ENCODE data around the gene ZNF334. TPM values are rescaled to one million over a fixed set of nuclear protein-coding genes. Genes with fewer than 3 reads are reported as not detected.

Gene ZNF334
- total RNA-seq, 1 experiment from 2014 or later: 18.7 TPM

- Mint-ChIP-seq H3K4me1 (peaks cover 56% of the 10 kb centered on the region), H3K4me3 (no peak overlapping the region), H3K9me3 (no peaks in the 10 kb centered on the region), H3K27ac (peak overlapping the region; percentile 71), H3K36me3 (no peaks in the 10 kb centered on the region), H3K27me3 (ENCODE audit: low read depth) (no peaks in the 10 kb centered on the region; the same call in 1 of the 2 replicates)
- DNase-seq (ENCODE audit: low spot score): no peak
- no peak for TF ChIP-seq USF2 (CRISPR knock-in tag; IDR thresholded peaks at IDR 0.05)
- TF ChIP-seq TEAD4 (CRISPR knock-in tag; IDR thresholded peaks at IDR 0.05): no peak
- no peak for TF ChIP-seq USF1 (CRISPR knock-in tag; IDR thresholded peaks at IDR 0.05)
- TF ChIP-seq ZNF219 (CRISPR knock-in tag; IDR thresholded peaks at IDR 0.05; ENCODE audit: borderline replicate concordance): no peak
- TF ChIP-seq ZNF396 (CRISPR knock-in tag; IDR thresholded peaks at IDR 0.05; ENCODE audit: borderline replicate concordance): no peak
- no peak for TF ChIP-seq JUN (CRISPR knock-in tag; IDR thresholded peaks at IDR 0.05)
- no peak for TF ChIP-seq STAT6 (CRISPR knock-in tag; conservative IDR thresholded peaks at IDR 0.05; ENCODE audit: low read depth)
- no peak for TF ChIP-seq TEAD1 (CRISPR knock-in tag; IDR thresholded peaks at IDR 0.05)
- TF ChIP-seq ZBTB21 (CRISPR knock-in tag; IDR thresholded peaks at IDR 0.05; ENCODE audit: borderline replicate concordance): 0 out of 2 replicates have a peak, but pooled peaks have one; percentile 31
- TF ChIP-seq ZMAT4 (CRISPR knock-in tag; IDR thresholded peaks at IDR 0.05): no peak
- no peak for TF ChIP-seq JAZF1 (CRISPR knock-in tag; IDR thresholded peaks at IDR 0.05)
- TF ChIP-seq GTF2I (CRISPR knock-in tag; conservative IDR thresholded peaks at IDR 0.05): peak; percentile 68
- no peak for TF ChIP-seq HMGA2 (CRISPR knock-in tag; IDR thresholded peaks at IDR 0.05)
- ATAC-seq: peak; percentile 14
- ChIA-PET POLR2A (interaction anchor here (0.5 to 0.9 kb wide), 2 partner anchors 131 to 153 kb away, joined by 3 to 4 read pairs; no protein-coding TSS in a partner anchor), CTCF (interaction anchor here (0.6 to 3.7 kb wide), 5 partner anchors 10 to 1639 kb away, joined by 3 to 38 read pairs (median 6); no protein-coding TSS in a partner anchor)
These were observed 39.4 kb upstream of the ZNF334 start for GRCh38 chr20:46552460-46553420.

- Mint-ChIP-seq H3K4me3 (no peak overlapping the region), H3K36me3 (no peaks in the 10 kb centered on the region)
- POLR2A ChIA-PET: interaction anchor here (0.5 to 0.9 kb wide), 2 partner anchors 132 to 154 kb away, joined by 3 to 4 read pairs; no protein-coding TSS in a partner anchor
- TF ChIP-seq MYBL2 (CRISPR knock-in tag; IDR thresholded peaks at IDR 0.05): no peak
- no peak for TF ChIP-seq ZNF317 (CRISPR knock-in tag; IDR thresholded peaks at IDR 0.05; ENCODE audit: borderline replicate concordance, low read depth)
- TF ChIP-seq NFYB (CRISPR knock-in tag; conservative IDR thresholded peaks at IDR 0.05; ENCODE audit: low read depth): no peak
- no peak for TF ChIP-seq JUN (CRISPR knock-in tag; IDR thresholded peaks at IDR 0.05)
- no peak for TF ChIP-seq TEAD4 (CRISPR knock-in tag; IDR thresholded peaks at IDR 0.05)
- TF ChIP-seq ZNF281 (CRISPR knock-in tag; IDR thresholded peaks at IDR 0.05): no peak
- no peak for TF ChIP-seq RORB (CRISPR knock-in tag; IDR thresholded peaks at IDR 0.05)
- no peak for TF ChIP-seq GTF2I (CRISPR knock-in tag; conservative IDR thresholded peaks at IDR 0.05)
- TF ChIP-seq HMGXB4 (CRISPR knock-in tag; IDR thresholded peaks at IDR 0.05): no peak
- TF ChIP-seq HMGA2 (CRISPR knock-in tag; IDR thresholded peaks at IDR 0.05): no peak
These were observed 38.4 kb upstream of the ZNF334 start for GRCh38 chr20:46551522-46552381.

More at GRCh38 chr20:46551522-46552381, 38.4 kb upstream of the ZNF334 start:
- Mint-ChIP-seq H3K27me3 (ENCODE audit: low read depth) (no peaks in the 10 kb centered on the region; the same call in 1 of the 2 replicates), H3K4me1 (peaks cover 52% of the 10 kb centered on the region), H3K9me3 (no peaks in the 10 kb centered on the region), H3K27ac (peak overlapping the region; percentile 71)
- CTCF ChIA-PET: interaction anchor here (0.6 to 3.7 kb wide), 9 partner anchors 10 to 1640 kb away, joined by 3 to 38 read pairs (median 5); partner anchors contain the start of gene ZNF334
- peak; percentile 56 for DNase-seq (ENCODE audit: low spot score)
- ATAC-seq: peak; percentile 77
